ENCODE data around the gene MTHFD1L.

Gene MTHFD1L

GRCh38 chr6:150991487-150991886, 126.0 kb downstream of the MTHFD1L start:
- no peak overlapping the region for H2AFZ ChIP-seq (ENCODE audit: low read depth, low read length)
- H3K36me3 ChIP-seq (ENCODE audit: insufficient read depth, low read length): peaks cover 48% of the 10 kb centered on the region

GRCh38 chr6:150992262-150992661, 126.8 kb downstream of the MTHFD1L start:
- Histone ChIP-seq H3K9ac (ENCODE audit: low read depth, low read length) (no peak overlapping the region), H3K27ac (ENCODE audit: low read length) (no peak overlapping the region), H3K4me2 (ENCODE audit: insufficient read depth, low read length) (no peak overlapping the region), H3K27me3 (ENCODE audit: insufficient read depth, low read length, poor library complexity) (no peaks in the 10 kb centered on the region), H2AFZ (ENCODE audit: low read depth, low read length) (no peak overlapping the region), H3K36me3 (ENCODE audit: insufficient read depth, low read length) (peaks cover 46% of the 10 kb centered on the region), H3K4me3 (ENCODE audit: low read depth in 1 of 2, low read length in 2 of 2) (no peak overlapping the region), H4K20me1 (ENCODE audit: insufficient read depth, low read length) (no peaks in the 10 kb centered on the region), H3K4me1 (ENCODE audit: insufficient read depth, low read length) (no peaks in the 10 kb centered on the region), H3K79me2 (ENCODE audit: insufficient read depth, low read length) (no peaks in the 10 kb centered on the region), H3K9me3 (ENCODE audit: insufficient read depth, low read length, severe bottlenecking) (no peaks in the 10 kb centered on the region)
- ATAC-seq (ENCODE audit: insufficient read depth, low read depth) (no peak), DNase-seq (no peak)
- TF ChIP-seq, protein P1, sequence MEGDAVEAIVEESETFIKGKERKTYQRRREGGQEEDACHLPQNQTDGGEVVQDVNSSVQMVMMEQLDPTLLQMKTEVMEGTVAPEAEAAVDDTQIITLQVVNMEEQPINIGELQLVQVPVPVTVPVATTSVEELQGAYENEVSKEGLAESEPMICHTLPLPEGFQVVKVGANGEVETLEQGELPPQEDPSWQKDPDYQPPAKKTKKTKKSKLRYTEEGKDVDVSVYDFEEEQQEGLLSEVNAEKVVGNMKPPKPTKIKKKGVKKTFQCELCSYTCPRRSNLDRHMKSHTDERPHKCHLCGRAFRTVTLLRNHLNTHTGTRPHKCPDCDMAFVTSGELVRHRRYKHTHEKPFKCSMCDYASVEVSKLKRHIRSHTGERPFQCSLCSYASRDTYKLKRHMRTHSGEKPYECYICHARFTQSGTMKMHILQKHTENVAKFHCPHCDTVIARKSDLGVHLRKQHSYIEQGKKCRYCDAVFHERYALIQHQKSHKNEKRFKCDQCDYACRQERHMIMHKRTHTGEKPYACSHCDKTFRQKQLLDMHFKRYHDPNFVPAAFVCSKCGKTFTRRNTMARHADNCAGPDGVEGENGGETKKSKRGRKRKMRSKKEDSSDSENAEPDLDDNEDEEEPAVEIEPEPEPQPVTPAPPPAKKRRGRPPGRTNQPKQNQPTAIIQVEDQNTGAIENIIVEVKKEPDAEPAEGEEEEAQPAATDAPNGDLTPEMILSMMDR (IDR thresholded peaks at IDR 0.05; ENCODE audit: borderline replicate concordance, extremely low read depth, low read length, poor library complexity, severe bottlenecking): no peak
- TF ChIP-seq EZH2 (IDR thresholded peaks at IDR 0.05; ENCODE audit: borderline replicate concordance, low read depth, low read length, severe bottlenecking): no peak

More at GRCh38 chr6:150991487-150991886, 126.0 kb downstream of the MTHFD1L start:
- H3K4me2 ChIP-seq (ENCODE audit: insufficient read depth, low read length): no peak overlapping the region
- no peak overlapping the region for H3K4me3 ChIP-seq (ENCODE audit: low read depth in 1 of 2, low read length in 2 of 2)
- no peaks in the 10 kb centered on the region for H3K4me1 ChIP-seq (ENCODE audit: insufficient read depth, low read length)
- no peak overlapping the region for H3K27ac ChIP-seq (ENCODE audit: low read length)
- no peaks in the 10 kb centered on the region for H3K27me3 ChIP-seq (ENCODE audit: insufficient read depth, low read length, poor library complexity)
- H4K20me1 ChIP-seq (ENCODE audit: insufficient read depth, low read length): no peaks in the 10 kb centered on the region
- no peaks in the 10 kb centered on the region for H3K9me3 ChIP-seq (ENCODE audit: insufficient read depth, low read length, severe bottlenecking)
- ATAC-seq (ENCODE audit: insufficient read depth, low read depth): no peak
- no peak overlapping the region for H3K9ac ChIP-seq (ENCODE audit: low read depth, low read length)
- DNase-seq: no peak
- no peaks in the 10 kb centered on the region for H3K79me2 ChIP-seq (ENCODE audit: insufficient read depth, low read length)
- no peak for TF ChIP-seq EZH2 (IDR thresholded peaks at IDR 0.05; ENCODE audit: borderline replicate concordance, low read depth, low read length, severe bottlenecking)
- TF ChIP-seq, protein P1 (IDR thresholded peaks at IDR 0.05; ENCODE audit: borderline replicate concordance, extremely low read depth, low read length, poor library complexity, severe bottlenecking): no peak

DNA sequence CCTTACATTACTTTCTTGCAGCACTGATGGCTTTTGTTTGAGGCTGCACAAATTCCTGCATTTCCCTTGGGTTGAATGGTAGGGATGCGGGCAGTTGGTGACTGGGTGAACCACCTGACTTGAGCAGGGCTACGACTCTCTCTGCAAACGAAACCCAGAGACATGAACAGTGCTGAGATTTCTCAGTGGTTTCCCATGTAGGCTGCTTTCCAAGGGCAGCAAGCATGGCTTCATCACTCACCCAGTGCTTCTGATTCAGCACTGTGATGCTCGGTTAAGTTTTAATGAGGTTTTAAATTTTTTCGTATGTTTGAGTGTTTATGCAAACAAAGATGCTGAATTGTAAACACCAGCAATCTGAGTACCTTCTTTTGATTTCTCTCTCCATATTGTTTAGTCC, 127.2 kb downstream of the MTHFD1L start:
- Histone ChIP-seq H3K4me3 (ENCODE audit: low read depth in 1 of 2, low read length in 2 of 2) (no peak overlapping the region), H3K9me3 (ENCODE audit: insufficient read depth, low read length, severe bottlenecking) (no peaks in the 10 kb centered on the region), H2AFZ (ENCODE audit: low read depth, low read length) (no peak overlapping the region), H3K27ac (ENCODE audit: low read length) (no peak overlapping the region), H3K27me3 (ENCODE audit: insufficient read depth, low read length, poor library complexity) (no peaks in the 10 kb centered on the region), H3K79me2 (ENCODE audit: insufficient read depth, low read length) (no peaks in the 10 kb centered on the region), H3K4me1 (ENCODE audit: insufficient read depth, low read length) (no peaks in the 10 kb centered on the region), H3K9ac (ENCODE audit: low read depth, low read length) (no peak overlapping the region), H4K20me1 (ENCODE audit: insufficient read depth, low read length) (no peaks in the 10 kb centered on the region), H3K36me3 (ENCODE audit: insufficient read depth, low read length) (peaks cover 42% of the 10 kb centered on the region), H3K4me2 (ENCODE audit: insufficient read depth, low read length) (no peak overlapping the region)
- TF ChIP-seq, protein P1 (IDR thresholded peaks at IDR 0.05; ENCODE audit: borderline replicate concordance, extremely low read depth, low read length, poor library complexity, severe bottlenecking): no peak
- no peak for TF ChIP-seq EZH2 (IDR thresholded peaks at IDR 0.05; ENCODE audit: borderline replicate concordance, low read depth, low read length, severe bottlenecking)
- no peak for ATAC-seq (ENCODE audit: insufficient read depth, low read depth)
- no peak for DNase-seq

GRCh38 chr6:150993253-150993652, 127.8 kb downstream of the MTHFD1L start:
- no peak for DNase-seq

More at GRCh38 chr6:150993253-150993652, 127.8 kb downstream of the MTHFD1L start:
- H3K4me3 ChIP-seq (ENCODE audit: low read depth in 1 of 2, low read length in 2 of 2): no peak overlapping the region
- no peaks in the 10 kb centered on the region for H3K9me3 ChIP-seq (ENCODE audit: insufficient read depth, low read length, severe bottlenecking)
- no peak overlapping the region for H2AFZ ChIP-seq (ENCODE audit: low read depth, low read length)
- peaks cover 42% of the 10 kb centered on the region for H3K36me3 ChIP-seq (ENCODE audit: insufficient read depth, low read length)
- no peak overlapping the region for H3K27ac ChIP-seq (ENCODE audit: low read length)
- ATAC-seq (ENCODE audit: insufficient read depth, low read depth): no peak
- H3K79me2 ChIP-seq (ENCODE audit: insufficient read depth, low read length): no peaks in the 10 kb centered on the region
- no peak overlapping the region for H3K4me2 ChIP-seq (ENCODE audit: insufficient read depth, low read length)
- H3K27me3 ChIP-seq (ENCODE audit: insufficient read depth, low read length, poor library complexity): no peaks in the 10 kb centered on the region
- H4K20me1 ChIP-seq (ENCODE audit: insufficient read depth, low read length): no peaks in the 10 kb centered on the region
- no peak overlapping the region for H3K9ac ChIP-seq (ENCODE audit: low read depth, low read length)
- H3K4me1 ChIP-seq (ENCODE audit: insufficient read depth, low read length): no peaks in the 10 kb centered on the region
- TF ChIP-seq, protein P1 (IDR thresholded peaks at IDR 0.05; ENCODE audit: borderline replicate concordance, extremely low read depth, low read length, poor library complexity, severe bottlenecking): no peak
- TF ChIP-seq EZH2 (IDR thresholded peaks at IDR 0.05; ENCODE audit: borderline replicate concordance, low read depth, low read length, severe bottlenecking): no peak

Measured in DND-41 (cell line).